ENCODE results near the gene NAP1L4.

The NAP1L4 gene

DNA sequence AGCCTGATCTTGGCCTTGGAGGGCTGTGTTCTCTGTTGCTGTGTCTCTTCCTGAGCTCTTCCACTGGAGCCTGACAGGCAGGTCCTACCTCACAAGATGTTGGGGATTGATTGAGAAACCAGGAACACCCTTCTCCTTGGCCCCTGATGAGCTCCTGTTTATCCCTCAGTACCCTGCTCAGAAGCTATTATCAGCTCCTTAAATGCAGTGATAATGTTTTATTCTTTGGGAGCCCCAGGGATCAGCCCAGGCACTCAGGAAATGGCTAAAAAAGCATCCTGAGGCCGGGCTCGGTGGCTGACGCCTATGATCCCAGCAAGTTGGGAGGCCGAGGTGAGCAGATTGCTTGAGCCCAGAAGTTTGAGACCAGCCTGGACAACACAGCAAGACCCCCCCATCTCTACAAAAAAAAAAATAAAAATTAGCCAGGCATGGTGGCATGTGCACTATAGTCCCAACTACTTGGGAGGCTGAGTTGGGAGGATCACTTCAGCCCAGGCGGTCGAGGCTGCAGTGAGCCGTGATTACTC, 58.0 kb downstream of the NAP1L4 start:
- no peak for FAIRE-seq

DNA sequence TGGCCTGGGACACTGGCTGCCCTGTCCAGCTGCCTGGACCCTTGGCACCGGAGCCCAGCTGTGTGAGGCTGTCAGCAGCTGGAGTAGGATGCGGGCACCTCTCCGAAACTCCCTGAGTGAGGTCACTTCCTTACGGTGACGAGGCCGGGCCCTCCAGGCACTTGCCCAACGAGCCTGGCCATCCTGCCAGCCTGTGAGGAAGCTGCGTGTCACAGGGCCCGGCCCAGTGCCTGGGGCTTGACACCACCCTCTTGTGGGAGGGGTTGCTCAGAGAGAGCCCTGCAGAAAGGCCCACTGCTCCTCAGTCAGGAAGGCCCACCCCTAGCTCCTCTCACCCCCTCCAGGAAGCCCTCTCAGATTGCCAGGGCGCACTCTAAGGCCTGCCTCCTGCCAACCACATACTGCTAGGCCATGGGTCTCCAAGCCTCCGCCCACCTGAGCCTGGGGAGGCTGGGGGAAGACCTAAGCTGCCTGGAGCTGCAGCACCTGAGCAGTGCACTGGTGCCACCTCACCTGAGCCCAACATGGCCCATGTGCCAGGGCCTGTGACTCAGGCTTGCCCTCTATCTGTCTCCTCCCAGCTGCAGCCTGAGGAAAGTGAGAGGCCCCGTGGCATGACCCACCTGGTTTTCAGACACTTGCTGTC, 58.6 kb downstream of the NAP1L4 start:
- FAIRE-seq = no peak

DNA sequence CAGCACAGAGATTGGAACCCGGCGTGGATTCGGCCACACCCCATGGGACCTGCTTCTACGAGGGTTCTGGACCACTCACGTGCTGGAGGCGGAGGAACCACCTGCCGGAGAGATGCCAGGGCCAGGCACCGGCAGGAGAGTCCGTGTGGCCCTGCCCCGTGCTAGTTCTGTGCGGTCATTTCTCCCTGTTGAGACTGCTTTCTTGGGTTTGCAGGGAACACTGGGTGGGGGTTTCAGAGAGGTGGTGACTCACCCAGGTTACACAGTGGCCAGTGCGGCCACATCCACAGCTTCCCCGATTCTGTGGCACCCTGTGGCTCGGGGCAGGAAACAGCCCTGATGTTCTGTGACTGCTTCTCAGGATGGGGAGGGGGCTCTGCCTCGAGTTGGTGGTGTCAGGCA, 59.3 kb downstream of the NAP1L4 start:
- no peak for FAIRE-seq

DNA sequence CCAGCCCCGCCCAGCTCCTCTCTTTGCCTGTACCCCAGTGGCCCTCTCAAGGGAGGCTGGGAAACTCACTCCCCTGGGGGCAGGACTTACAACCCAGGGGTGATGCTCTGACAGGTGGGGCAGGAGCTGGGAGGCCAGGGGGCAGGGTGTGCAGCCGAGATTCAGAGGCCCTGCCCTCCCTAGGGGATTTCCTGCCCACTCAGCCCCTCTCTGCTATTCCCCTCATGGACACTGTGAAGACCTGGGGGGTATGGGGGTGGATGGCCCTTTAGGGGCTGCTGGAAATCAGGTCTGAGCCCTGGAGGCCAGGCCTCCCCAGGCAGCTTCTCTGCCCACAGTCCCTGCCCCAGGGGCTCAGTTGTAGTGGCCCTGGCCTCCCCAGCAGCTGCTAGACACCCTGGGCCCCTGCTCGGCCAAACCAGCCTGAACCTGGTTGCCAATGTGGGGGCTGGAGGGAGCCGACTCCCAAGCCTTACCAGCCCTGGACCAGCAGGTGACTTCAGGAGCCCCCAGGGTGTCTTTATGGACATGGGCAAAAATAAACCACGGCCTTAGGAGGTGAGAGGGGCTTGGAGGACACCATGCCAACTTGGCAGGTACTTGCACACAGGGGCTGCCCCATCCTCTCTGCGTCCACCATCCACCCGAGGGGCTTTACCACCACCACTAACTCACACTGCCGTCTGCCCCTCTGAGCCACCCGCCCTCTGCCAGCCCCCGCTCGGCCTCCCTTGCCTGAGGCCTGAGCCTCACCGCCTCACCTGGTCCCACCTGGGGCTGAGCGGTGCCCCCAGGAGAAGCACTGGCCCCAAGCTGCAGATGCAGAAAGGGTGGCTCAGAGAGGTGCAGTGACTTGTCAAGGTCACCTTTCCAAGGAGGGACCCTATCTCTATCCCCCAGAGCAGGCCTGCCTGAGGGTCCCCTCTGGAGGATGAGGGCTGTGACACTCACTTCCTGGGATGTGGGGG, 60.1 kb downstream of the NAP1L4 start:
- FAIRE-seq = no peak

DNA sequence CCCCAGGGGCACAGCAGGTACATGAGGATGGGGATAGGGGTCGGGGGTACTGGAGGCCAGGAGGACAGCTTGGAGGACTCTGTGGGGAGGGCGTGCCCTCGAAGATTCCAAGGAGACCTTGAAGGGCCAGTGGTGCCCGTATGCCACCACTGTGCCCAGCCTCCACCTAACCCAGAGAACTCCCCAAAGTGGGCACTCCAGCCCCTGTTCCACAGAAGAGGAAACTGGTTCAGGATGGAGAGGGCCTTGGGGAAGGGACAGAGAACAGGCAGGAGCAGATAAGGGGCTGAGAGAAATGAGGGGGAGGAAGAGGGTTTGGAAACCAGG, 60.7 kb downstream of the NAP1L4 start:
- FAIRE-seq = no peak

DNA sequence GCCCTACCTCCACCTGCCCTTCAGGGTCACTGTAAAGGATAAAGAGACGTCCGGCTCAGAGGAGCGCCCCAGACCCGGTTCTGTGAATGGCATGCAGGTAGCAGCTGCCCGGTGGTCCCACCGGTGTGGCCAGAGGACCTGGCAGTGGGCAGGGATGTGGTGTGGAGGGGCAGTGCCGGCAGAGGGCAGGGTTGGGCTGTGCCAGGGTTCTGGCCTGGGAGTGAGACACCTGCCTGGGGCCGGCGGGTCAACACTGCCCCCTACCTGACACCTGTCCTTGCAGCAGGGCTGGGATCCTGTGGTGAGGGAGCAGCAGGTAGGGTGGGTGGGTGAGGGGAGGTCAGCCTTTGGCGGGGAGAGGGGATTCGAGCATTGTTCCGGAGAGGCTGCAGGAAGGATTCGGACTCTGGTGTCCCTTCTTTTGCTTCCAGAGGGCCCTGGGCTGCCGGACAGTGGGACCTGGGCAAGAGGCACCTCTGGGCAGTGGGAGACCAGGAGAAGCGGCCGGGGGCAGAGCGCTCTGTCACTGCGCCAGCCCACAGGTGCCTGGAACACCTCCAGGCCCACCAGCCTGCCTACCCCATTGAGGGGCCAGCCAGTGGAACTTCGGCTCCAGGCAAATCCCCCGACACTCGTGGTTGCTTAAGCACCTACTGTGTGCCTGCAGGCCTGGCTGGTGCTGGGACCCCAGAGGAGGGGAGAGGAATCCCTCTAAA, 61.3 kb downstream of the NAP1L4 start:
- FAIRE-seq = no peak

DNA sequence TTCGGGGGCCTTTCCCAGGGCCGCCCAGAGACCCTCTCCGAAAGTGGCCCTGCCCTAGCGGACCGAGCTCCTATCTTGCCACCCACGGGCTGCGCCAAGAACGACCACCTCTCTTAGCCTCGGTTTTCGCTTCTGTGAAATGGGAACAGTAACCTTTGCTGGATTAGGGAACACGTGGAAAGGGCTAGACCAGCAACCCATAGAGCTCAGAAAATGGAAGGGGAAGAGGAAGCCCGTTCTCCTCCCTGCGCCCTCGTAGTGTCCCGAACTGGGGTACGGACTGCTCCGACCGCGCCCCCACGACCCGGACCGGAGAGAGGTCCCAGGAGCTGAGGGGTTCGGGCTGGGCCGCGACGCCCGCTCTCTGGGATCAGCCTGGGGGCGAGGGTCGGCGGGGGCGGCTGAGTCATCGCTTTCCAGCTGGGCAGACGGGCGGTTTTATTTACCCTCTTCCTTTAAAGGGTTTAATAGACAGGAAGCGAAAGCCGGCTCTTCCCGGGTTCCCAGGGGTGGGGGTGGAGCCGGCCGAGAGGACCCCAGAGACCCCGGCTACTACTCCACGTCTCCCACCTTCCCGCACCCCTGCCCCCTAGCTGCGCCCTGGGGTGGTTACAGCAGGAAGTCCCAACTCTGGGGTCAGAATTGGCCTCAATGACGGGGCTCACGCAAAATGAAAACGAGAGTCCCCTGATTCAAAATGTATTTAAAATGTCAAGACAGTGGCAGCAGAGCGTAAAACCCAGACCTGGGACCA, 62.0 kb downstream of the NAP1L4 start:
- FAIRE-seq = no peak

DNA sequence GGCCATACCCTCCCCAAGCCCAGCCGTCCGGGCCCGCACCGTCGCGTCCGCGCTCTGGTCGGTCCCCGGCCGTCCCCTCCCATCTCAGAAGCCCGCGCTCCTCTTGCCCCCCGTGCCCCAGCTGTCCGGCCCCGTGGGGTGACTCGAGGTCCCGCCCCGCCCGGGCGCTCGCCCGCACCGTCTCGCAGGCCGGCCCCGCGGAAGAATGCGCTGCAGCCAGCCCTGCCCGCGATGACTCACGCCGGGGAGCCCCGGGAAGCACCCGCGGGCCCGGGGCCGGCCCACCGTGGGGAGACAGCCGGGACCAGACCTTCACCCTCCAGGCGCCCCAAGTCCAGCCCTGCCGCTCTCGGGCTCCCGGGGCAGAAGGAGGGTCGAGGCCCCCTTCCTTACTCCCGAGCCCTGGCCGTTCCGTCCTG, 62.6 kb downstream of the NAP1L4 start:
- FAIRE-seq = no peak

DNA sequence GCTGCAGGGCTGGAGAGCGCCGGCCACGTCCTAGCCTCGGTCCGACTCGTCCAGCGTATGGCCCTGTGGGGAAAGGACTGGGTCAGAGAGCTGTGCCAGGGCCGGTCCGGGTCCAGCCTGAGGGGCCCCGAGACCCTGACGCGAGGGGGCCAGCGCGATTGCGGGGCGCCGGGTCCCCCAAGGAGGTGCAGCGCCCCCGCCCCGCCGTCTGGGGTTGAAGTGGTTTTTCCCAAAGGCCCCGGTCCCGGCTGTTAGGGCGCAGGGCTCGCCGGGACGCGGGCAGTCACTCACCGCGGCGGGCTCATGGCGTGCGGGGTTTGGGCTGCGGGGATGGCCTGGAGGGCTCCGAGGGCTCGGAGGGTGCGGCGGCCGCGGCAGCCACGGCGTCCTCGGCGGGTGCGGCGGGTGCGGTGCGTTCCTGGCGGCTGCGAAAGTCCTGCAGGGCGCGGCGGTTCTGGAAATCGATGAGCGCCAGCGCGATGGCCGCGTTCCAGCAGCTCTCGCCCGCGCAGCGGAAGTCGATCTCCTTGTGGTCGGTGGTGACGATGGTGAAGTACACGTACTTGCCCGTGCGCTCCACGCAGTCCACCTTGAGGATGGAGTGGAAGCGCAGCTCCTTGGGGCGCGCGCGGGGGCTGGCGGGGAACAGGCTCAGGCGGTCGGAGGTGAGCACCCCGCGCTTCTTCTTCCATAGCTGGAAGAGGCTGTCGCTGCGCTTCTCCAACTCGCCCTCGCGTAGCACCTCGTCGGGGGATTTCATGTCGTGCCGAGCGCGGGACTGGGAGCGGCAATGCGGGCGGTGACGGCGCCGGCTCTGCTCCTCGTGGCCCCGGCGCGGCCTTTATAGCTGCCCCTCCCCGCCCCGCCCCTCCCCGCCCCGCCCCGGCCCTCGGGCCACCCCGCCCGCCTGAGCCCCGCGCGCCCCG, 63.3 kb downstream of the NAP1L4 start, which contains the start of gene PHLDA2:
TSS of gene PHLDA2 (minus strand) at position 816 of the 926 bp plus-strand sequence. CDS start at position 760, 56 bp downstream.
- FAIRE-seq = no peak

DNA sequence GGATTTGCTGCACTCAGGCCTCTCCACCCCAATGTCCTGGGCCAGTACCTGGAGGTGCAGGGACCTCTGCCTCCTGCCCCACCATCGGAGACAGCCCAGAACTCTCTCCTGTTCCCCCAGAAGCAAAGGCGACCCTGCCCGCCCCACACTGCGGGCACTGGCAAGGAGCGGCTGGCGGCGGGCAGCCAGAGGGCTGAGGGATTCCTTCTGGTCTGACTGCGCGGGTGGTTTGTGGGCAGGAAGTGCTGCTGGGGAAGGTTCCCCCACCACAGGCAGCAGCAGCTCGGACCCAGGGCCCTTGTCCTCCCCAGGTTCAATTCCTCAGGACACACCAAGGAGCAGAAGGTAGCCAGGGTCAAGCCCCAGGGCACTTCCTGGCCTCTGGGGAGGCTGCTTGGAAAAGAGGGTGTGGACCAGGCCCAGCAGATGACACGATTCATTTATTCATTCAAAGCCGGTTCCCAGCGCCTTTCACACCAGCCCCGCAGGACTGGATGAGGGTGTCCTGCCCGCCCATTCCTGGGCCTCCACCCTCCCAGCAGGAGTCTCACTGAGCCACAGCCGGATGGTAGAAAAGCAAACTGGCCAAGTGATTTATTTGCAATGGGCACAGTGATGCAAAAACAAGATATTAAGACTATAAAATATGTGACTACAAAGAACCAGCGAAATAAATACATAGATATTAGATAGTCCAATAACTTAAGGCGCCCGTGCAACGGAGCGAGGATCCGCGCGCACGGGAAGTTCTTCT, 64.1 kb downstream of the NAP1L4 start:
- FAIRE-seq = no peak

DNA sequence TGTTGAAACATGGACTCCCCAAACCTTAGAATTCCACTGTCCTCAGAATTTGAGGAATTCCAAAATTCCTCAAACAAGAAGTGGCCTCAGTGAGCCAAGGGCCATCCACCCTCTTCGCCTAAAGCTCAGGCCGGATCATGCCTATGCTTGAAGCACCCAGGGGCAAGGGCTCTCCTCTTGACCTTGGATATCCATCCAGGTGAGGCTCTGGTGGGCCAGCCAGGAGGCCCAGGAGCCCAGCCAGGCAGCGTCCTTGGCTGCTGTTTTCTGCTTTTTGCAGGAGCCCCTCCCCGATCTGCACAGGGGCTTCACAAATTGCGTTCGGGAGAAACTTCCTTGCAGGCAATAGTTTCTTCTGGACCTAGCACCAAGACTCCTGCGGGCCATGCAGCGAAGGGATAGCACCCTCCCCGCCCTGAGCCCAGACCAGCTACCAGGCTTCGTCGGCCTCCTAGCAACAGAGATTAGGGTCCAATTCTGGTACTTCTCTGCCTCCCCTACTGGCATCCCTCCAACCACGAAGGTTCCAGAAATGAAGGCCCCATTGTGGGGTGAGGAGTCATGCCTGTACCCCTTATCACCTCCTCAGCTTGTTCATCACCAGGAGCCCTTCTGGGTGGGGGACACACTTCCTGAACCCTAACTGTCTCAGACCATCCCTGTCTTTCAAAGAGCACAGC, 64.9 kb downstream of the NAP1L4 start:
- no peak for FAIRE-seq

DNA sequence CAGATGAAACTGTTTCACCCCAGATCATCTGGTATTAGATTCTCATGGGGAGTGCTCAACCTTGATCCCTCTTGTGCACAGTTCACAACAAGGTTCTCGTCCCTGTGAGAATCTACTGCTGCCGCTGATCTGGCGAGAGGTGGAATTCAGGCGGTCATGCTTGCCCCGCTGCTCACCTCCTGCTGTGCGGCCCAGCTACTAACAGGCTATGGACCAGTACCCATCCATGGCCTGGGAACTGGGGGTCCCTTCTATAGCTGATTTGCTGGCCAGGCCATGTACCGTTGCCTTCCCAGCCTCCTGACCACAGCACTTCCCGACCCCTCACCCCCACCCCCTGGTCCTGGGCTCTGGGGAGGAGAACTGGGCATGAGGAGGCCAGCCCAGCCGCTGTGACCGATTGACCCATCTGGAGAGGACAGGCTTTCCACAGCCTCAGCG, 65.5 kb downstream of the NAP1L4 start:
- FAIRE-seq = no peak

DNA sequence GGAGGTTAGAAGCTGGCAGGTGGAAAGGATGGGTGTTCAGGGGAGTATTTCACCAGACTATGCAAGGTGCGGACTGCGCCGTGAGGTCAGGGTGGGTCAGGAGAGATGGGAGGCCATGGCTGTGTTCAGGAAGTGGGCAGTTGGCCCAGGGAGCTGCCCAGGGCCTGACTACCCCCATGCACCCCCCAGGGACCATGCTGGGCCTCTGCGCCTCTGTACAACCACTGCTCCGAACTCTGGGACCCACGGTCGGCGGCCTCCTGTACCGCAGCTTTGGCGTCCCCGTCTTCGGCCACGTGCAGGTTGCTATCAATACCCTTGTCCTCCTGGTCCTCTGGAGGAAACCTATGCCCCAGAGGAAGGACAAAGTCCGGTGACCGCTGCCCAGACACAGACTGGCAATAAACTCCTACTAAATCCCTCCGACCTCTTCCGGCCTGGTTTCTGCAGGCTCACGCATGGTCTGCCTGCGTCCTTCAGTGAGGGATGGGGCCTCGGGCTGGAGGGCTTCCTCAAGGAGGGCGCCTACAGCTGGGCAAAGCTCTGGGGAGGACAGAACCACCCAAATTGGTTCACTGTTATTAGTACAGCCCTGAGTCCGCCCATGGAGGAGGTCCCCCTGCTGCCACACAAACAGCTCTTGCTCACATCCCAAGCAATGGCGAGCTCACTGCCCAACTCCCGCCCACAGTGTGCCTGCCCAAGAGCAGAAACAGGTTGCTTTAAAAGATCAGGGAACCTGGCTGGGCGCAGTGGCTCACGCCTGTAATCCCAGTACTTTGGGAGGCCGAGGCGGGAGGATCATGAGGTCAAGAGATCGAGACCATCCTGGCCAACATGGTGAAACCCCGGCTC, 67.1 kb downstream of the NAP1L4 start:
- no peak for FAIRE-seq

DNA sequence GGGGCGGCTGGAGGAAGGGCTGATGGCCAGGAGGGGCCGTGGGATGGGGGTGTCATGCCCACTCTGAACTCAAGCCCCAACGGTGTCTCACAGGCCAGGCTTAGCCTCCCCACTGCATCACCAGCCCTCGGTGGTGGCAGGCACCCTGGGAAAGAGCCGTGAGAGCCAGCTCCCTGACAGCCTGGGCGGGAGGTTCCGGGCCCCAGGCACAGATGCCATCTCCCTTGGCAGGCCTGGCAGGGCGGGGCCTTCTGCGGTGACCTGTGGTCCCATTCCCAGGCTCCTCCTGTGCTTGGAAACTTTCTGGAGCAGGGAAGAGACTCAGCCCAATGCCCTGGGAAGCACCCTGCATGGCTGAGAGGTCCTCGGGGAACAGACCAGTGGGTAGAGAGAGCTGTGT, 67.7 kb downstream of the NAP1L4 start:
- FAIRE-seq = no peak

DNA sequence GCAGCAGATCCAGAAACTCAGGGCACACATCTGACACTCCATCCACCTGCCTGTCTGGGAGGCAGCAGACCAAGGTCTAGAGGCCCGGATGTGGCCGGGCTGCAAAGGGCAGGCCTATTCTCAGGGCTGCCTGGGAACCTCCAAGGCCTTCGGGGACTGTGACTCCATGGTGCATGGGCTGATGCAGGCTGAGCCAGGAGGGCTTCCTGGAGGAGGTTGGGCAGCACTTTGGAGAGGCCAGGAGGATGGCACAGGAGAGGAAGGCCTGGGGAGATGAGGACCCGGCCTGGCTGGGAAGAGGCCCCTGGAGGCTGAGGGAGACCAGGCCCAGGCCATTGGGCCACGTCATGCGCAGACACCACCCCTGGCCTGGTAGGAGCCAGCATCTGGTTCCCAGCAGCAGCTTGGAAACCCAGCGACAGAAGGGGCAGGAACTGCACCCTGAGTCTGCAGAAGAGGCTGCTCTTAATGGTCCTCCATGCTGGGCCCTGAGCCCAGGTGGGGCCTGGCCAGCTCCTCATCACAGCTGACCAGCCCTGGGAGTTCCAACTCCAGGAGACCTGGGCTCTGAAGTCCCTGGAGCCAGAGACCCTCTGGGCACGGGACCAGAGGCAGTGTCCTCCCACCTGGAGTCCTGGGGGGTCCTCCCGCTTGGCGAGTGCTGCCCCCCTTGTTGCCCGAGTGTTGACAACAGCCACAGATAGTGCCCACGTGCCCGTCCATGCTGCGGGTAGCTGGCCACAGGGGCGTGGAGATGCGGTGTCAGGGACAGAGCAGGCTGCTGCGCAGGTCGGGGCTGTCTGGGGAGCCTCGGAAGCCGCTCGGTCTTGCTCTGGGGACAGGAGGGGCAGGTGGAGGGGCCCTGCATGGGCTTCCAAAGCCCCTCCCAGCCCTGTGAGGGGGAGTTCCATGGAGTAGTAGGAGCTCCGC, 68.4 kb downstream of the NAP1L4 start:
- FAIRE-seq = no peak

DNA sequence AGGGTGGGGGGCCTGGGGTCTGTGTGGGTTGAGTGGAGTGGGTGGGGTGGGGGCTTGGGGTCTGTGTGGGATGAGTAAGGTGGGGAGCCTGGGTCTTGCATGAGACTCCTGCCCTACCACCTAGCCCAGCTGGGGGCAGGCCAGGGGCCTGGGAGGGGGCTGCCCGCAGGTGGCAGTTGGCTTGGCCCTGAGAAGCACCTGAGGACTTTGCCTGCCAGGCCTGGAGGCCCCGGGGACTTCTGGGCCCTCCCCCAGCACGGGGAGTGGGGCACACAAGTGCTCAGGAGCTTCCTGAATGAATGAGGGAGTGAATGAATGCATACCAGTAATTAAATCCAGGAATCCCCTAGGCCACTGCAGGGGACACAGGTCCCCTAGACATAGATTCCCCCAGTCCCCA, 69.5 kb downstream of the NAP1L4 start:
- FAIRE-seq = no peak

DNA sequence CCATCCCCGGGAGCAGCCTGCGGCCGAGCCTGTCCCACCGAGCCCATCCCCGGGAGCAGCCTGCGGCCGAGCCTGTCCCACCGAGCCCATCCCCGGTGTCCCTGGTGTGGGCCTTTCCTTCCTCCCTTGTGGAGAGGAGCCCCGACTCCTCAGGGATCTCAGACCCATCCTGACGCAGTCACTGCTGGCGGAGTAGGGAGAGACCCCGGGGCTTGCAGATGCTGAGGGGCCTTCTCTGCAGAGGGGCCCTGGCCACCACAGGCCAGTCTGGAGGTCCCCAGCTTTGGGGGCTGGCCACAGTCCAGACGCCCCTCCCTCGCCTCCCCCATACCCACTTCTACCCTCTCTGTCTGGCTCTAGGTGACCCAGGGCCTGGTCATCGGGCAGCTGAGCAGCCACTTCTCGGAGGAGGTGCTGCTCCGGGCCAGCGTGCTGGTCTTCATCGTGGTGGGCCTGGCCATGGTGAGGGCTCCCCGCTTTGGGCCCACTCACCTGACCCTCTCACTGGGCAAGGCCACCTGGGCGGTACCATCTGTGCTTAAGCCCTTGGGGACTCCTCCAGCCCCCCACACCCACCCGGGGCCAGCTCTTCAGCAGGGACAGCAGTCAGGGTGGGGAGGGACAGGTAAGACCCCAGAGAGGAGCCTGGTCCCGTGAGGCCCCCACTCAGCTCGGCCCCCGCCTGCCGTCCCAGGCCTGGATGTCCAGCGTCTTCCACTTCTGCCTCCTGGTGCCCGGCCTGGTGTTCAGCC, 70.2 kb downstream of the NAP1L4 start:
- FAIRE-seq = no peak

All from islet of Langerhans (tissue), 1 donor.